SHP77 (cell line): Measurements from ENCODE around the gene EPB41L5.
"Not testable (repeated sequence)": the region's sequence is repeated elsewhere in the genome, so short reads cannot be mapped to it uniquely, and the experiment has no call there.

ENCODE experiments used
- DNase-seq, 2 experiments: peaks; one replicate each; lab custom pipeline; 2025; lab: John Stamatoyannopoulos, UW

Gene EPB41L5

GRCh38 chr2:120100627-120101026 is 87.8 kb downstream of the EPB41L5 start:
- no peak for DNase-seq

DNA sequence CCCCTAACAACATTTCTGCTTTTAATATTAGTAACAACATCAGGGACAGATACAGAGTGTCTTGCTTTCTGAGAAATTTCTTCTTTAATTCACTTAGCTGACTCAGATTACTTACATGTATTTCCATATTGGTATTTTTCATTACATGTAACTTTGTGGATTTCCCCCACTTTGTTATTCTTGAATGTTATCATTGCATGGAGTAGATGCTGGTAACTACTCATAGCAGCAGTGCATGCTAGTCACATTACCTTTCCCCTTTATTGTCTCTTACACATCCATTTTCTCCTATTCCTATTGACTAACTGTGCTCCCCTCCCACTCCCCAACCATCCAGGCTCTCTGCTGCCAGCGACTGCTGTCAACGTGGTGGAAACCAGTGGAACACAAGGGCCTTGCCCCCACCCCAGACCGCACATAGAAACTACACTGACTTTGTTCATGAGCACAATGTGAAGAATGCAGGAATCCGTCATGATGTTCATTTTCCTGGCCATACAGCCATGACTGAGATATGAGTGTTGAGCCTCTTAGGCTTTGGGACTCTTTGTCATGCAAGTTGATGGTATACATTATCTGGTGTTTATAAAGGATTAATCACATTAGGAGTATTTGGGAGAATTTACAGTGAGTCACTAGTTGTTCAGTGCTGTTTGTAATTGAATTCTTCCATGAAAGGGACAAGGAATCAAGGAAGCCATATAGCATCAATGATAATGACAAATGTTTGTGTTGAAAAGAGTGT is 91.0 kb downstream of the EPB41L5 start:
- no peak for DNase-seq

GRCh38 chr2:120104772-120105171 is 91.9 kb downstream of the EPB41L5 start:
- DNase-seq, result no peak

DNA sequence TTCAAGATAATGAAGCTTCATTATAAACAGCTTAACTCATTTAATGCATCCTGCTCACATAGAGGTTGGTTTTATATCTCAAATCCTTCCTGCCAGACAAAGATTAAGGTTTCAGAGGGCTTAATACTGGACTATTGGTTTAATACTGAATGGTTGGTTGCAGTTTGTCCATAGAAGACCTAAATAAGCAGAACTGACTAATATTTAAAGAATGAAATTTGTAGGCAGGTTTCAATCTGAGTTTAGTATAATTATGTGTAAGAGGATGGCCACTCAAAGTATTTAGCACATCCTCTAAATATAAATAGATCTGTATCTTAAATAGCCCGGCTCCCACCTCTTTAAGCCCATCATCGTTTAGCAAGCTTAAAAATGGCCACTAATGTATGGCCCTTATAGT is 92.5 kb downstream of the EPB41L5 start:
- no peak for DNase-seq

DNA sequence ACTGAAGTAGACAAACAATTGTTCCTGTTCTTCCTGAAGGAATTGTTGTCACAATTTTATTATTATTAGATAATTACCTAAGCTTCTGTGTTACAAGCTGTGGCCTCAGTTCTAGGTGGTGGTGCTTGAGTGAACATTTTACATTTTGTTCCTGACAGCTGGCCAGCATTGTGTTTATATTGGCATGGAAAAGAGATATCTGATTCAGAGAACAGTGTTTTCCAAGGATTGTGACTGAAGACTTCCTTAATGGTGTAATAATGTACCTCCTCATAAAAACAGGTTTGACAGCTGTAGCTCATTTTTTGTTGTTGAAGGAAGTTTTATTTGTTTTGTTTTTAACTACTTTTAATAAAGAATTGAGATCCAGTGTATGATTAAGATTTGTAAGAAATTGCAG is 95.2 kb downstream of the EPB41L5 start:
- peak; percentile 12 to 49 for DNase-seq

- DNase-seq, result no peak
These were observed 95.9 kb downstream of the EPB41L5 start for GRCh38 chr2:120108749-120109148.

GRCh38 chr2:120109186-120110061 is 96.5 kb downstream of the EPB41L5 start:
- DNase-seq, result peak; percentile 7 to 12

DNA sequence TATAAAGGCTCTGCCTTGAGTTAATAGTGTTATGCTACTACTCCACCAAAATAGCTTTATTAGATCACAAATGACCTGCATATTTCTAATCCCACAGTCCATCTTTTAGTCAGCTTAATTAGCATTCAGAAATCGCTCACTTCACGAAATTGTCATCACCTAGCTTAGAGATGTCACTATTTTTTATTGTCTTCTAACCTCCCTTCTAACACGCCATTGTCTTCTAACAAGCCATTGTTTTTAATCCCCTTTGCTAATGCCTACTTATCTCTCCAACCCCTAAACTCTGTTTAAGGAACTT is 97.1 kb downstream of the EPB41L5 start:
- DNase-seq, result no peak

DNA sequence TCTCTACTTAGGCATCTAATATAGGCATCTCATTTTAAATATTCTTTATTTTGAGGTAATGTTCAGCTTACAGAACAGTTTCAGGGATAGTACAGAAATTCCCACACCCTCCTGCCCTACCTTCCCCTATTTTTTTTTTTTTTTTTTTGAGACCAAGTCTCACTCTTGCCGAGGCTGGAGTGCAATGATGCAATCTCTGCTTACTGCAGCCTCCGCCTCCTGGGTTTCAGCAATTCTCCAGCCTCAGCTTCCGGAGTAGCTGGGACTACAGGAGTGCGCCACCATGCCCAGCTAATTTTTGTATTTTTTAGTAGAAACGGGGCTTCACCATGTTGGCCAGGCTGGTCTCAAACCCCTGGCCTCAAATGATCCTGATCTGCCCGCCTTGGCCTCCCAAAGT is 97.6 kb downstream of the EPB41L5 start:
- no peak for DNase-seq

GRCh38 chr2:120111193-120111592 is 98.3 kb downstream of the EPB41L5 start:
- no peak for DNase-seq

DNA sequence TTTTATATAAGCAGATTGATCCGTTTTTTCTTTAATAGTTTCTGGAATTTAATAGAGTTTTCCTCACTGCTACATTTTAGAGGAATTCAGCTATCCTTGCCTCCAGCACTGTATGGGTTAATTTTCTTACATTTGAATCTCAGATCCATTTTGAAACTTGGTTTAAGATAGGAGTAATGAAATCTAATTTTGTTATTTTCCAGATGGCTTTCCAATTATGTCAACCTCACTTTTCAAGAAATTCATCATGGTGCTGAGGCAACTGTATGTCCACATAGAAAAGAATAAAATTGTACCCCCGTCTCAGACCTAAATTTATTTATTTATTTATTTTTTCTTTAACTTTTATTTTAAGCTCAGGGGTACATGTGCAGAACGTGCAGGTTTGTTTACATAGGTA is 105.1 kb downstream of the EPB41L5 start:
- DNase-seq, result no peak

DNA sequence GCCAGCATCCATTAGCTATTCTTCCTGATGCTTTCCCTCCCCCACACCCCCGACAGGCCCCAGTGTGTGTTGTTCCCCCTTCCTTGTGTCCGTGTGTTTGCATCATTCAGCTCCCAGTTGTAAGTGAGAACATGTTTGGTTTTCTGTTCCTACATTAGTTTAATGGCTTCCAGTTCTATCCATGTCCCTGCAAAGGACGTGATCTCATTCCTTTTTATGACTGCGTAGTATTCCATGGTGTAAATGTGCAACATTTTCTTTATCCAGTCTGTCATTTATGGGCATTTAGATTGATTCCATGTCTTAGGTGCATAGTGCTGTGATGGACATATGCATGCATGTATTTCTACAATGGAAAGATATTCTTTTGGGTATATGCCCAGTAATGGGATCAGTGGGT is 105.6 kb downstream of the EPB41L5 start:
- no peak for DNase-seq

DNA sequence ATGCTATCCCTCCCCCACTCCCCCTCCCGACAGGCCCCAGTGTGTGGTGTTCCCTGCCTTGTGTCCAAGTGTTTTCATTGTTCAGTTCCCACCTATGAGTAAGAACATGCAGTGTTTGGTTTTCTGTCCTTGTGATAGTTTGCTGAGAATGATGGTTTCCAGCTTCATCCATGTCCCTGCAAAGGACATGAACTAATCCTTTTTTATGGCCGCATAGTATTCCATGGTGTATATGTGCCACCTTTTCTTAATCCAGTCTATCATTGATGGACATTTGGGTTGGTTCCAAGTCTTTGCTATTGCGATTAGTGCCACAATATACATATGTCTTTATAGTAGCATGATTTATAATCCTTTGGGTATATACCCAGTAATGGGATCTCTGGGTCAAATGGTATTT is 108.5 kb downstream of the EPB41L5 start:
- DNase-seq, result not testable (repeated sequence)

- no peak for DNase-seq
These were observed 110.2 kb downstream of the EPB41L5 start for GRCh38 chr2:120123090-120123489.

GRCh38 chr2:120125195-120125594 is 112.3 kb downstream of the EPB41L5 start:
- no peak for DNase-seq

- DNase-seq, result no peak
These were observed 115.3 kb downstream of the EPB41L5 start for GRCh38 chr2:120128216-120128615.

DNA sequence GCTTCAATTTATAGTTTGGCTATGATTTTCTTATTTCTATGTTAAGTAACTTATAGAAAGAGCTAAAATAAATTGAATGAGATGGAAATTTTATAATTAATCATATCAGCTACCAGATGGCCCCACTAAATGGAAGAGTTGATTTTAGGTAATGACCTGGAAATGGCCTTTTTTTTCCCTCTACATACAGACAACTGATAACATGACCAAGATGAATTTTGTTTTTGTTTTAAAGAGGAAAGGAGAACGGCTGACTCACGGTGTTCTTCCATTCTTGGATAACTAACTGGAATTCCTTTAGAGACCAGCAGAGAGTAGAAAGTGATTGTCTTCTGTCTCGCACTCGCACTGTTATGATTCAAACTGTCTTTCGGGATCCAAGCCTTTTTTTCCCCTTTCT is 119.3 kb downstream of the EPB41L5 start:
- DNase-seq, result no peak

DNA sequence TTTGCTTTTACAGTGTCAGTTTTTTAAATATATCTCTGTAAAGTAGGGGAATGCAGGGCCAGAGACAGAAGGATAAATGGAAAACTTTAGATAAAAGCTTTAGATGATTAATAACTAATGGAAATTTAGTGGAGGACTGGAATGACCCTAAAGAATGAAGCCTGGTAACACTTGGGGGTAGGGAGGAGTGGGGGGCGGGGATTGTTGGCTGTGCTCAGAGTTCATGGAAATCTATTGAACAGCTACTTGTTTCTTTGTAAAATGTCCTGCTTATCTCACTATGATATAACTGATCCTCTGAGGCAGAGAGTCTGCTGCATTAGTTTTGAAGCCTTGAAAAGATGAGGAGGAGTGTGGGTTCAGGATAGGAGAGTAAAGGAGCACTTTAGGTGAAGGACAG is 119.8 kb downstream of the EPB41L5 start:
- no peak for DNase-seq

DNA sequence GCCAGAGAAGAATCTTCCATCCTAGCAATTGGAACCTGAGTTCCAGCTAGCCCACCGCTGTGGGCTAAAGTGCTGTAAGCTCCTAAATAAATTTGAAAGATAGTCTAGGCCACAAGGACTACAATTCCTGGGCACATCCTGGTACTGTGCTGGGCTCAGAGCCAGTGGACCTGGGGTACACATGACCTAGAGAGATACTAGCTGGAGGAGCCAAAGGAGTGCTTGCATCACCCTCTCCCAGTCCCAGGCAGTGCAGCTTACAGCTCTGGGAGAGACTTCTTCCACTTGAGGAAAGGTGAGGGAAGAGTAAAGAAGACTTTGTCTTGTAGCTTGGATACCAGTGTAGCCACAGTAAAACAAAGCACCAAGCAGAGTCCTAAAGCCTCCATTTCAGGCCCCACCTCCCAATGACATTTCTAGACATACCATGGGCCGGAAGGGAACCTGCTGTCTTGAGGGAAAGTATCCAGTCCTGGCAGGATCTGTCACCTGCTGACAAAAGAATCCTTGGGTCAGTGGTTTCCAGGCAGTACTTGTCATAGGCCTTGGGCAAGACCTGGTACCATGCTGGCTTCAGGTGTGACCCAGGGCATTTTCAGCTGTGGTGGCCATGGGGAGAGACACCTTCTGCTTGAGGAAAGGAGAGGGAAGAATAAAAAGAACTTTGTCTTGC is 120.8 kb downstream of the EPB41L5 start:
- no peak for DNase-seq

GRCh38 chr2:120134263-120134662 is 121.4 kb downstream of the EPB41L5 start:
- no peak for DNase-seq

GRCh38 chr2:120135013-120135412 is 122.1 kb downstream of the EPB41L5 start:
- DNase-seq, result not testable (repeated sequence)

DNA sequence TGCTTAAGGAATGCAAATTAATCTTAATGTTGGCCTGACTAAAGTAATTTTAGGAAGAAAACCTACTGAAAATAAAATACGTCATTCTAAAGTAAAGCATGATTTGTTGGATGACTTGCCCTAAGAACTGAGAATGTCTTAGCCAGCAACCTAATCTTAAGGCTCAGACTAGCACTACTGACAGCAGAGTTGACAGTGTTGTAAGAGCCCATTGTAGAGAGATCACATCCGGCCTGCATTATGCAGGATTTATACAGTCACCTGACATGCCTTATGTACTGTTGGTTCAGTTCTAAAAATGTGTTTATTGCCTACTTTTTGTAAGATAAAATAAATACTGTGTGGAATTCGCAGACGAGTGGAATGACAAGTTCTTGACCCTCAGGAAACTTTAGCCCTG is 128.0 kb downstream of the EPB41L5 start:
- DNase-seq, result no peak
